Activated T-cell treated with anti-CD3 and anti-CD28 coated beads, Interleukin-2, amount 50 U/mL, for 48 hours (primary cell): ENCODE results near the gene TMEFF2.

Experiments used
- DNase-seq, 2 experiments: peaks; one replicate each; pipeline ENCODE4 v3.0.0-alpha.2; 2020

Gene TMEFF2, protein sequence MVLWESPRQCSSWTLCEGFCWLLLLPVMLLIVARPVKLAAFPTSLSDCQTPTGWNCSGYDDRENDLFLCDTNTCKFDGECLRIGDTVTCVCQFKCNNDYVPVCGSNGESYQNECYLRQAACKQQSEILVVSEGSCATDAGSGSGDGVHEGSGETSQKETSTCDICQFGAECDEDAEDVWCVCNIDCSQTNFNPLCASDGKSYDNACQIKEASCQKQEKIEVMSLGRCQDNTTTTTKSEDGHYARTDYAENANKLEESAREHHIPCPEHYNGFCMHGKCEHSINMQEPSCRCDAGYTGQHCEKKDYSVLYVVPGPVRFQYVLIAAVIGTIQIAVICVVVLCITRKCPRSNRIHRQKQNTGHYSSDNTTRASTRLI

GRCh38 chr2:192194866-192195547 is at the start of gene TMEFF2:
TMEFF2 (minus strand) TSS chr2:192194933; CDS start chr2:192194524, 409 bp downstream.
- peak; percentile 74 to 81 for DNase-seq

DNA sequence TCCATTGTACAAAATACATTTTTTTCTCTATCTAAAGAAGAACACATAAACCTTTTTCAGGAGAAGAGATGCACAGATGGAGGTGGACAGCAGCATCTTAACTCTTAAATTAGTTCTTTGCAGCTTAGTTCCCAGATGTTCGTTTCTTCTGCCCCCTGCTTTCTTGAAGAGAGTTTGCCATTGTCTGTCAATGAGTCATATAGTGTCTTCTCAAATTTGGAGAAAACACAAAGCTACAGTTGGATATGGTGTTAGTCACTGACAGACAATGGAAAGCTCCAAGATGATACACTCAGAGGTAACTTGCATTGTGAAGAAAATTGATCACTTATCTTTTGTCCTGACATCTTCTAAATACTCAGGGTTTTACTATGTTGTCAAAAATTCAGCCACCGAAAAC is 48.8 kb upstream of the TMEFF2 start:
- DNase-seq, result no peak

GRCh38 chr2:192236136-192236535 is 41.4 kb upstream of the TMEFF2 start:
- DNase-seq, result no peak

GRCh38 chr2:192230889-192231453 is 36.2 kb upstream of the TMEFF2 start:
- DNase-seq, result no peak

- DNase-seq, result no peak
Observed at GRCh38 chr2:192228685-192229084, 34.0 kb upstream of the TMEFF2 start.

- DNase-seq, result no peak
Observed at GRCh38 chr2:192218970-192219369, 24.2 kb upstream of the TMEFF2 start.

DNA sequence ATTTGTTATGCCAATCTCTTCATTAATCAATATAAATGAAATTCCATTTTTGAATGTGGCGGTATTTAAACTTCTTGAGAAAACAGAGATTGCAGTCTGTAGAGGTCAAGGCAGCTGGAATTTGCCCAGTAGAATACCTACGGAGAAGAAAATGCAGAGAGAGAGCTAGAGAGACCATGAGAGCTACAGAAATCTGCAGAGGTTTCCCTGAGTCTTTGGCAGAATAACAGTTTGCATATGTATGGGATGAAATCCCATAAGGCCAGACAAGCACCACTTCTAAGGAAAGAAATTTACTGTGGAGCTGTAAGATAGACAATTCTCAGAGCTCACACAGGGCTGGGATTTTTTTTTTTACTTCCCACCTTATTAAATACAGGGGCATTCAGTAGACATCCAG is 23.6 kb upstream of the TMEFF2 start:
- DNase-seq, result no peak

- no peak for DNase-seq
Observed at GRCh38 chr2:192216336-192216735, 21.6 kb upstream of the TMEFF2 start.

DNA sequence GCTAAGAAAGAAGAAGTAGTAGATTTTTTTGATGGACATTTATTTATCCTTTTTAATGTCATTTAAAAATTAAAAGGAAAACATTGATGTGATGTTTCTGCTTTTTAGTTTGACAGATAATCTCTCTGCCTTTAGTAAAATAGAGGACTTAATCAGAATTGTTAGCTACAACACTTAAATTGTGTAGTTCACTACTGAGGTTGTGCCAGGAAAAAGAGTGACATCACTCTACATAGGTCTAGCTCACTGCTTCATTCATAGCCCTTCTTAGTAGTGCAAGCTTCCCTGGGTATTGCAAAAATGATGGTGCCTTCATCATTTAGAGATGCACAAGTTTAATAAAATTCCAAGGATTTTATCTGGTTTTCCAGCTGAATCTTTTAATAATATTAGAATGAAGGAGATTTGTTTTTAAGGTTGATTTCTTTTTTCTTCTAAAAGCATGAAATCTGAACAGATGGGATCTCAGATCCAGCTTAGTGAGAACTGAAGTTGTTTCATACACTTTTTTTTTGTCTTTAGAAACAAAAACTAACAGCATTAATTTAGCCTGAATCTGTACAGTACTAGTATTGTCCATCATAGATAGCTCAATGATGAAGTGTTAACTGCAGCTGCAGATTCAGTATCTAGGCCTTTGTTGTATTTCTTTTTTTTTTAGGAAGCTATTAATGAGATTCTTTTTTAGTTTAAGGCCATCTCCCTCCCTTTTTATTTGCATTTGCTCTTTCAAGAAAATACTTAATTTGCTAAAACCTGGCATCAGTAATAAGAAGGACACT is 20.6 kb upstream of the TMEFF2 start:
- no peak for DNase-seq

GRCh38 chr2:192208848-192209247 is 14.1 kb upstream of the TMEFF2 start:
- DNase-seq, result no peak

DNA sequence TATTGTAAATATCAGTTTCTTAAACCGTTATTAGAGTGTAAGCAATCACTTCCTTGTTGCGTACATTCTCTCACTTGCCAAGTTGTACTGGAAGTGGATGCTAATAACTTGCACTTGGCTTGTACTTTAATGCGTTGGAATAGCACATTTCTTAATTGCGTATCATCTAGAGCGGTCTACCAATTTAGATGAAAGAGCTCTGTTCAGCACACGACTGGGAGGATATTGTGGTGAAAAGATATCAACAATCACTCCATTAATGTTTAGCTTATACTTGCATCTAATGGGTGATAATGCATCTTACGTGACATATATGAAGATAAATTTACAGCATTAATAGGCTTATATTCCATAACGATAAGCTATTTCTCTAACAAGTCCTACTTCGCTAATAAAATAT is 11.7 kb upstream of the TMEFF2 start:
- DNase-seq, result no peak

GRCh38 chr2:192203876-192204275 is 9.1 kb upstream of the TMEFF2 start:
- no peak for DNase-seq

DNA sequence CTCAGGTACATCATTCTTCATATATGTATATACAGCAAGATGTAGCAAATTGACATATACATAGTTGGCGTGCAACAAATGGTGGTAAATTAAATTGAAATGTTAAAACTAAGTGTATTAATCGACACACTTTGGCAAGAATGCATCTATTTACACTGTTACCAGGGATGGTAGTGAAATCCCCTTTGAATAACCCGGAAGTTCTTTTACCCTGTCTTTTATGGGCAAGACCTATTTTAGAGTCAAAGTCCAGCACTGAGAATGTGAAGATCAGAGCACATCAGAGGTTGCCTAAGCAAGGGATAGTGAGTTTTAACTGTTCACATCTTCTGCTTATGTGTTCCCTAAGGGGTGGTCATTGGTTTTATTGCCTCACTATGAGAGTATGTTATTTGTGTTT is 7.6 kb upstream of the TMEFF2 start:
- no peak for DNase-seq

DNA sequence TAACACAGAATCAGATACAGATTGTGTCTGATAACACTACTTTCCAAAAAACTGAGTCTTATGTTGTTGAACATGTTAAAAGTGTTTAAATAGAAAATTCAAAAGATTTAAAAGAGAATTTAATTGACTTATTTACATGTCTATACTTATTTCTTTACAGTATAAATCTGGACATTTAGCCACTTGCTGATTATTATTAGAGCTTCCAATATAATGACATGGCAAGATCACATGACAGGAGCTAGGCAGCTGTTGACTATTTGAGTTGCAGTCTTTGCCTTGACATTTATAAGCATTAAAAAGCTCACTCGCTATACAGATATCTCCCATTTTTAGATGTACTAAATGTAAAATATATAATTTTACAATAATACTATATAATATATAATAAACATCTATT is 6.4 kb upstream of the TMEFF2 start:
- no peak for DNase-seq

DNA sequence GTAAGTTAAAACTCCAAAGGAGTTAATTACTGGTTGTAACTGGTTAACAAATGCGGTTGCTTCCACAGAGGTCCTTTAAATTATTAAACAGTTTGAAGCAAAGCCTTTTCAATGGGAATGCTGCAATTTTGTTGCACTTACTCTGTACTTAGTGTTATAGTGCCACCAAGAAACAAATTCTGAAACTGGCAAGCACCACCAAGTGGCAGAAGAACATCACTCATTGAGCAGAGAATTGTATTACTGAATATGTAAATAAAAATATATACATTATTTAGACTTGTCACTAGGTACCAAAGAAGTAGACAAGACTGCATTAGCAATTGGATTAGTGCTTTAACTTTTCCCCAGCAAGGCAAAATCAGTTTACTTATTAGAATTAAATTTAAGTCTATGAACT is 2.6 kb upstream of the TMEFF2 start:
- no peak for DNase-seq

- no peak for DNase-seq
Observed at GRCh38 chr2:192196421-192197194, 1.9 kb upstream of the TMEFF2 start.

- peak; percentile 21 to 23 for DNase-seq
Observed at GRCh38 chr2:192195548-192196418, 1.1 kb upstream of the TMEFF2 start.

GRCh38 chr2:192194265-192194865 is 368 bp downstream of the TMEFF2 start:
- peak in 1 of 2 experiments; percentile 48 for DNase-seq

DNA sequence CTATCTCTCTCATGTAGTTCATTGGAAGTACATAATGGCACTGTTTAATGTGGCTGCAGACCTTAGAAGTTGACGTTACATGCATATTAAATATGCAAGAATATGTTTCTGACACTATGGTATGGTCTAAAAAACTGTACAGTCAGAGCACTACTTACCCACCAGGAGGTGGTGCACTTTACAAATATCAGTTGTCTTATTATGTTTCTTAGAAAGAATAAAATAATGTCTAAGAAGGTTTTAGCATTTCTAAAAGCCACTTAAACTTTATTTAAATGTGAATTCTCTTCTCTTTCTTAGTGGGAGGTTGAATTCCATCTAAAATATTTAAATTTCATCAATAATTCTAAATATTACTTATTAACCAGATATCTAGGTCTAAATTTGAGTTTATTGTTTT is 4.3 kb downstream of the TMEFF2 start:
- DNase-seq, result no peak

DNA sequence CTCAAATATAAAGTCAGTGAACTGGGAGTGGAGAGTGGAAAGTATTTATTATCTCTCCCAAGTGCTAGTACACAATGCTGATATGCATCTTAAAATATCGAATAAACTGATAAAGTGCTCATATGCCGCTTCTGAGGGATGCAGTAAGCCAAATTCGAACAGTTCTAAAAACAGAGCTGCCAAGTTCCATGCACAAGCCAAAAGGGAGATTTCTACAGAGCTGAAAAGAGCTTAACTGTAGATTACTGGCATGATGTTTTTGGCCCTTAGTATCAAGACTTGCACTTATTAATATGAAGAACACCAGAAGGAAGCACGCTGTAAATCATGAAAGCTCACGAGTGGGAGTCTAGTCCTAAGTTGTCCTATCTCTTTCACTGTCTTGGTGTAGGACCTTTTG is 7.9 kb downstream of the TMEFF2 start:
- DNase-seq, result no peak

GRCh38 chr2:192184349-192184748 is 10.4 kb downstream of the TMEFF2 start:
- DNase-seq, result no peak
